Activated T-helper 1 cell treated with anti-CD3 and anti-CD28 coated beads, Interleukin-12 subunit alpha, Interleukin-12 subunit beta, Interleukin-2, Interleukin-4 antibody, amounts not matched to agents 30 ng/mL and 10 ng/mL and 1 ng/mL, durations not matched to agents 14 hours and 24 hours and 36 hours (primary cell): Measurements from ENCODE around the gene AQP4. TPM values are rescaled to one million over a fixed set of nuclear protein-coding genes. Genes with fewer than 3 reads are reported as not detected.

ENCODE experiments used
- DNase-seq: peaks from one replicate; pipeline ENCODE4 v3.0.0; 2021; ENCODE audit warnings: low spot score
- H3K27ac Mint-ChIP-seq: one replicate; pipeline ENCODE4 v1.8.0; 2021; ENCODE audit warnings: mild to moderate bottlenecking, mixed read lengths
- H3K27me3 Mint-ChIP-seq: one replicate; pipeline ENCODE4 v1.8.0; 2022; ENCODE audit warnings: mild to moderate bottlenecking, moderate library complexity, mixed read lengths; ENCODE audit not compliant: insufficient read depth
- H3K36me3 Mint-ChIP-seq: one replicate; pipeline ENCODE4 v1.8.0; 2021; ENCODE audit warnings: low read depth, mixed read lengths
- H3K4me1 Mint-ChIP-seq: one replicate; pipeline ENCODE4 v1.8.0; 2021; ENCODE audit warnings: low read depth, mixed read lengths
- H3K4me3 Mint-ChIP-seq: one replicate; pipeline ENCODE4 v1.8.0; 2021; ENCODE audit warnings: mild to moderate bottlenecking, moderate library complexity, mixed read lengths
- H3K9me3 Mint-ChIP-seq: one replicate; pipeline ENCODE4 v1.8.0; 2021; ENCODE audit warnings: mixed read lengths
- intact Hi-C: fragments of 100-400 bp; cut with micrococcal nuclease; formaldehyde crosslinking; loops from one replicate; pipeline ENCODE4 v1.15.1; 2024
- total RNA-seq: library from RNA; stranded (reverse); gene quantifications from 2 replicates; pipeline ENCODE4 v1.2.3, GENCODE V29; 2022

The AQP4 gene
- total RNA-seq, 1 donor from 2014 or later: not detected

DNA sequence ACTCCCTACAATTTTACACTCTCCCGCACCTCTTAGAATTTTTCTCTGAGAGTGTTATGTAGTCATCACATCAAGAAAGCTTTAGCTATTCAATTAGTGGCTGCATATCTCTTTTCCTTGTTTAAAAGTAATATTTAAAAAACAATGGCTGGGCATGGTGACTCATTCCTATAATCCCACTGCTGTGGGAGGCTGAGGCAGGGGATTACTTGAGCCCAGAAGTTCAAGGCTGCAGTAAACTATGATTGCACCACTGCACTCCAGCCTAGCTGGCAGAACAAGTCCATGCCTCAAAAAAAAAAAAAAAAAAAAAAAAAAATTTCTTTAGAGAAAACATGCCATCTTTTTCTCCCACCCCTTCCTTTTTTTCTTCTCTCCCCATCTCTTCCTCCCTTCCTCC is 44.3 kb downstream of the AQP4 start:
- intact Hi-C loops: no loop called here
- Mint-ChIP-seq H3K4me3 (no peak overlapping the region), H3K27ac (no peak overlapping the region), H3K9me3 (peaks cover 23% of the 10 kb centered on the region), H3K36me3 (no peaks in the 10 kb centered on the region), H3K27me3 (no peaks in the 10 kb centered on the region), H3K4me1 (no peaks in the 10 kb centered on the region)
- DNase-seq: no peak

DNA sequence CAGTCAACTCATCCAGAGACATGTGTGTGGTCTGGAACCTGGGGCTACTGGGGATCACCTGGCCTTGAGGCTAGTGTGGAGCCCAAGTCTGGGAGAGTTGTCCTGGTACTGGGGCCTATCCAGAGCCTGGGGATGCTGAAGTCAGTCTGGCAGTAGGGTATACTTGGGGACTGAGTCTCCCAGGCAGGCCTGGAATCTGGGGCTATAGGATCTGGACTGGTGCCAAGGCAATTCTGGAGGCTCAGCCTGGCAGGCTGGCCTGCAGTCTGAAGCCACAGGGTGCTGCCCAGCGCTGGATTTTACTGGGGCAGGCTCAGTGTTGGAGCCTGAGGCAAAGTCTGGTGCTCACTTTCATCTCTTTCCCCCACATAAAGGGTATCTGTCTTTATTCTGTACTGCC is 46.5 kb downstream of the AQP4 start:
- H3K4me3 Mint-ChIP-seq: no peak overlapping the region
- no peak overlapping the region for H3K27ac Mint-ChIP-seq
- peaks cover 23% of the 10 kb centered on the region for H3K9me3 Mint-ChIP-seq
- no peak for DNase-seq
- no peaks in the 10 kb centered on the region for H3K27me3 Mint-ChIP-seq
- intact Hi-C loops: no loop called here
- no peaks in the 10 kb centered on the region for H3K36me3 Mint-ChIP-seq
- no peaks in the 10 kb centered on the region for H3K4me1 Mint-ChIP-seq

DNA sequence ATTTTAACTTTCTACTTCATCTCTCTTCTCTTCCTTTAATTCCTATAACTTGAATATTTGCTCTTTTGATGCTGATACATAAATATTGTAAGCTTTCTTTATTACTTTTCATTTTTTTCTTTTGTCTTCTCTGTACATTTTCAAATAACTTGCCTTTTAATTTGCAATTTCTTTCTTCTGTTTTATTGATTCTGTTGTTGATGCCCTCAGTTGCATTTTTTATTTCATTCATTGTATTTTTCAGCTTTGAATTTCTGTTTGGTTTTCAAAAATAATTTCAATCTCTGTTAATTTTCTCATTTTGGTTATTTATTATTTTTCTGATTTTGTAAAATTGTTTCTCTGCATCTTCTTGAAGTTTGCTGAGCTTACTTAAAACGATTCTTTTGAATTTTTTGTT is 47.0 kb downstream of the AQP4 start:
- intact Hi-C loops: no loop called here
- no peak for DNase-seq
- Mint-ChIP-seq H3K9me3 (peaks cover 23% of the 10 kb centered on the region), H3K4me3 (no peak overlapping the region), H3K27me3 (no peaks in the 10 kb centered on the region), H3K4me1 (no peaks in the 10 kb centered on the region), H3K36me3 (no peaks in the 10 kb centered on the region), H3K27ac (no peak overlapping the region)

DNA sequence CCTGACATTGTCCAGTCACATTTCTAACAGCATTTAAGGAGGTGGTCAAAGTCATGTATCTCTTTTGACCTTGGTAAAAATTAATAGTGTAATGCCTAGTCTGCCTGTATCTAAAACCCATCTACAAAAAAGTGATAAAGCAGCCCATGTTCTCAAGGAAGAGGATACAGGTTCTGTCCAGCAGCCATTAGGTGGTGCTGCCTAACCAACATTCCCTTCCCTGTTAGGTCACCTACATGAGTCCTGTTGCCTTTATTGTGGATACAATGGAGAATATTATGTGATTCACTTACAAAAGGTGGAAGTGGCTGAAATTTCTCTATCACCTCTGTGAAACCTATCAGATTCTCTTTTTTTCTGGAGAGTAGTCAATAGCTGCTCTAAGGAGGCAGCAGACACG is 52.5 kb downstream of the AQP4 start:
- intact Hi-C loops: no loop called here
- DNase-seq: no peak
- no peaks in the 10 kb centered on the region for H3K27me3 Mint-ChIP-seq
- H3K36me3 Mint-ChIP-seq: no peaks in the 10 kb centered on the region
- H3K27ac Mint-ChIP-seq: no peak overlapping the region
- no peak overlapping the region for H3K4me3 Mint-ChIP-seq
- H3K9me3 Mint-ChIP-seq: peaks cover 9% of the 10 kb centered on the region
- no peaks in the 10 kb centered on the region for H3K4me1 Mint-ChIP-seq

DNA sequence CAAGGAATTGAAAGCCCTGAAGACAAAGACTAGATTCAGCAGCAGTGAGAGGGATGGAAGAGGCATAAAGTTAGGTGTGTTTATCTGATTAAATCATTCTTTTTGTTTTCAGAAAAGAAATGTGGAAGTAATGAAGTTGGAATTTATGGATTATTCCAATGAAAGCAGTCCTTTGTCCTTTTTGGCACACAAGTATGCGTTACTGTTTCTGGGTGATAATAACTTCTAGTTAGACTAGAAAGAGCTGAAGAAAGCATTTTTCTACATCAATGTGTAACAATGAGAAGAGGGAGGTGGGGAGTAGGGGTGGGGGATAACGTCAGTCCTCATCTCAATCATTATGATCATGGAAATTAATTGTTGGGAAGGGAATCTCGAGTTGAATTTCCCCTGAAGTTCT is 53.0 kb downstream of the AQP4 start:
- H3K27ac Mint-ChIP-seq: no peak overlapping the region
- no peaks in the 10 kb centered on the region for H3K4me1 Mint-ChIP-seq
- H3K4me3 Mint-ChIP-seq: no peak overlapping the region
- no peaks in the 10 kb centered on the region for H3K27me3 Mint-ChIP-seq
- DNase-seq: no peak
- H3K36me3 Mint-ChIP-seq: no peaks in the 10 kb centered on the region
- peaks cover 5% of the 10 kb centered on the region for H3K9me3 Mint-ChIP-seq
- intact Hi-C loops: no loop called here

DNA sequence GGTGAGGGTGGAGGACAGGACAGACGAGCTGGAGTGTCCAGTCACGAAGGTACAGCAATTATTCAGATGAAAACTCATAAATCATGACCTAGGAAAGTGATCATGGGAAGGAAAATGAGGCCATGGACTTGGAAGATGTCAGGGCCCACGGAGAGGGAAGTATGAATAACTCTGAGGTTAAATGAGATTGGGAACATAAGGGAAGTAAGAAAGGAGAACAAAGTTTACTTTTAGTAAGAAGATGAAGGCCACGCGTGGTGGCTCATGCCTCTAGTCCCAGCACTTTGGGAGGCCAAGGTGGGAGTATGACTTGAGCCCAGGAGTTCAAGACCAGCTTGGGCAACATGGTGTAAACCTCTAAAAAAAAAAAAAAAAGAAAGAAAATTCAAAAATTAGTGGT is 56.2 kb downstream of the AQP4 start:
- Mint-ChIP-seq H3K27me3 (no peaks in the 10 kb centered on the region), H3K36me3 (no peaks in the 10 kb centered on the region), H3K27ac (no peak overlapping the region), H3K4me3 (no peak overlapping the region), H3K9me3 (no peaks in the 10 kb centered on the region), H3K4me1 (no peaks in the 10 kb centered on the region)
- DNase-seq: no peak
- intact Hi-C loops: no loop called here

DNA sequence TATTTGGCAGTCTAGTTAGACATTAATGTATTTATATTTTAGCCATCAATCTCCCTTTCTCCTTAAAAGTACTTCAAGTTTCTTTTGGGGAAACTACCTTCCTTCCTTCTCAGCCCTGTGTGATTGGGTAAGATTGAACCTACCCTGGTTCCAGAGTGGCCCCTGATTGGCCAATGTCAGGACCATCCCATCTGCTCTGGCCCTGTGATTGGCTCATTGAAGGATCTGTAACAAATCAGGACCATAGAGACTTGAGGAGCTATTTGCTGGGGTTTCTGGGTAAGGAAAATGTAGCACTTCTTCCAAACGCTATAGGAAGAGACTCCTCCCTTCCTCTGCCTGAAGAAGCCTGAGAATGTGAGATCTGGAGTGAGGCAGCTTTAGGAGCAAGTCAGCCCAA is 59.3 kb downstream of the AQP4 start:
- no peaks in the 10 kb centered on the region for H3K36me3 Mint-ChIP-seq
- DNase-seq: no peak
- no peaks in the 10 kb centered on the region for H3K27me3 Mint-ChIP-seq
- H3K27ac Mint-ChIP-seq: no peak overlapping the region
- intact Hi-C loops: no loop called here
- H3K4me1 Mint-ChIP-seq: no peaks in the 10 kb centered on the region
- H3K9me3 Mint-ChIP-seq: no peaks in the 10 kb centered on the region
- H3K4me3 Mint-ChIP-seq: no peak overlapping the region

DNA sequence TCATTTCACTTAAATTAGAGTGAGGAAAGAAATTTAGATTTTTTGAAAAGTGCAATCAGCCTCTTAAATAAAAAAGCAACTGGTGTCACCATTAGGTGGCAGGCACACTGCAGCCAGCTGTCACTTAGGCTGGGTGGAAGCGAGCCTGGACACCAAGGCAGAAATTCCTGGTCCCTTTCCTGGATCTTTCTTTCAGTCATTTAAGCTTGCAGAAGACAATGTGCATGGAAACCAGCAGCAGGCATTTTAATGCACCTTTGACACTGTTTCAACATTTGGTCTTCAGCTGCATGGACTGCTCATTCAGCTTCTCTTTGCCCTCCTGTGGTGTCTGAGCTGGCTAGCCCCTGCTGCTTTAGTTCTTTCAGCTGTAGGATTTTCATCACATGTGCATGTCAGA is 61.0 kb downstream of the AQP4 start:
- Mint-ChIP-seq H3K36me3 (no peaks in the 10 kb centered on the region), H3K4me1 (no peaks in the 10 kb centered on the region), H3K27me3 (no peaks in the 10 kb centered on the region), H3K27ac (no peak overlapping the region), H3K4me3 (no peak overlapping the region), H3K9me3 (no peaks in the 10 kb centered on the region)
- no peak for DNase-seq
- intact Hi-C loops: no loop called here

DNA sequence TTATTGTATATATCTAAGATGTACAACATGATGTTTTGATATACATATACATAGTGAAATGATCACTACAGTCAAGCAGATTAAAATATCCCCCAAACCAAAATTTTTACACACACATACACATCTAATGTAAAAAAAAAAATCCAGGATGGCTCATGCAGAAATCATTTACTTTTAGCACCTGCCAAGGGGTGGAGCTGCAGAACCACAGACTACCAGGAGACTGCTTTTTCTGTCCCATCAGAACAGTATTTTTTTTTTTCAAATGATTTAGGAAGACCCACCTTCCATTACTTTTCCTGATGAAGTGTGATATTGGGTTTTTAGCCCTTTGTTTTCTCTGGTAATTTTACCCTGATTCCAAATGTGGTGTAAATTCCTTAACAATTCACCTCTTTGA is 61.9 kb downstream of the AQP4 start:
- H3K4me1 Mint-ChIP-seq: no peaks in the 10 kb centered on the region
- H3K4me3 Mint-ChIP-seq: no peak overlapping the region
- intact Hi-C loops: no loop called here
- no peaks in the 10 kb centered on the region for H3K36me3 Mint-ChIP-seq
- H3K27me3 Mint-ChIP-seq: no peaks in the 10 kb centered on the region
- H3K27ac Mint-ChIP-seq: no peak overlapping the region
- DNase-seq: no peak
- H3K9me3 Mint-ChIP-seq: peaks cover 3% of the 10 kb centered on the region

DNA sequence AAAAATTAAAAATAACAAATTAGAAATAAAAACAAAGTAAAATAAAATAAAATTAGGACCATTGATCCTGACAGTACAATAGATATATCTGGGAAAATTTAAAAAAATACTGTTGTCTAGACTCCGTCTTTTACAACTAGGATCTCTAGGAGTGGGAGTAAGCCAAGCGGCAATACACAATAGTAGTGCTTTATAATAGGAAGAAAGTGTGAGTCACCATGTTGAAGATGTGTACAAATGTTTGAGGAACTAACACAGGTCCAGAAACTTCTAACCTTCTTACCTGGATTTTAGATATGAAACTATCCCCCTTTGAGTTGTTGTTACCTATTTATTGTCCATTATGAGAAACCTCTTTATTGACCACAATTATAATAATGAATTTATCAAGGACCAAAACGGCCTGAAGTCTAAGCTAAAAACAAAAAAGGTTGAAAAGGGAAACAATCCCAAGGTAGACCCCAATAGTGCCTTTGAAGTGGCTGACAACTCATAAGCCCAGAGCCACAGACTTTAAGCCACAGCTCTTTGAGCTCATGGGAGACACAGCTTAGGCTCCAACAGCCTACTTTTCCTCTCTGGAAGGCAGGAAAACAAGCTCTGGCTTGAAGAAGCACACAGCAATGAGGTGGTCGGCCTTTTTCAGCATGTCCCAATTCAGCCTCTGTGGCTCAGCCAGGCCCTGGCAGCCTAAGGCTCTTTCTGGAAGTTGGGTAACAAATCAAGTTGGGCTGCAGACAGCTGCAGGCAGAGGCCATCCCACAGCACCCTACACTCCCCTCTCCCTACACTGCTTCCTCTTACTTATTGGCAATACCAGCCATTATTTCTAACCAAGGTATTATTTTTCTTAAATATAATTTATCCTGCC is 62.9 kb downstream of the AQP4 start:
- Mint-ChIP-seq H3K36me3 (no peaks in the 10 kb centered on the region), H3K27ac (no peak overlapping the region), H3K27me3 (peaks cover 4% of the 10 kb centered on the region), H3K4me3 (no peak overlapping the region), H3K4me1 (no peaks in the 10 kb centered on the region), H3K9me3 (peaks cover 5% of the 10 kb centered on the region)
- DNase-seq: no peak
- intact Hi-C loops: no loop called here
